A549 (cell line): ENCODE results near the gene RAD51. TPM values are rescaled to one million over a fixed set of nuclear protein-coding genes. Genes with fewer than 3 reads are reported as not detected.

Experiments
- ATAC-seq, 2 experiments: fragments of 200-7000 bp in 1 of 2; fragments of >200 bp in 1 of 2; cut with Nextera tagmentation in 1 of 2; cut with Tn5 transposase in 1 of 2; 3 replicates each; pipeline versions ENCODE4 v1.8.0 to v1.9.1; 2018 to 2020; ENCODE audit warnings: mild to moderate bottlenecking in 1 of 2, moderate library complexity in 1 of 2
- CTCF ChIA-PET: fragments of 300-600 bp; sonication (Branson Sonifier 250); formaldehyde crosslinking; extraction: SDS; loops from one replicate; lab custom pipeline; 2021; ENCODE audit warnings: antibody characterized with exemption, inconsistent platforms; lab: Yijun Ruan, JAX
- POLR2A ChIA-PET: fragments of 350-600 bp; formaldehyde crosslinking; extraction: SDS; loops from one replicate; lab custom pipeline; 2021; ENCODE audit warnings: antibody characterized with exemption, inconsistent platforms; lab: Yijun Ruan, JAX
- DNase-seq, 2 experiments: peaks; one replicate each; pipeline versions ENCODE4 v3.0.0 to v3.0.0-alpha.2; 2011 to 2016; ENCODE audit warnings: low read depth in 1 of 2, low spot score in 1 of 2
- FAIRE-seq: peaks from 2 replicates; lab custom pipeline; 2011; peaks lifted over from hg19 to GRCh38; lab: Jason Lieb, UNC
- H3K27ac ChIP-seq, 2 experiments: fragments of >200 bp; sonication (Bioruptor Twin); formaldehyde crosslinking; 3 replicates each; pipeline ENCODE4 v1.5.1; 2016 to 2017
- H3K4me1 ChIP-seq: fragments of >200 bp; sonication (Bioruptor Twin); formaldehyde crosslinking; 3 replicates; pipeline ENCODE4 v1.6.1; 2016
- H3K4me2 ChIP-seq: fragments of >200 bp; sonication (Bioruptor Twin); formaldehyde crosslinking; 3 replicates; pipeline ENCODE4 v1.6.1; 2016
- H3K4me3 ChIP-seq: fragments of >200 bp; sonication (Bioruptor Twin); formaldehyde crosslinking; 3 replicates; pipeline ENCODE4 v1.5.1; 2016
- H3K9me3 ChIP-seq: fragments of >200 bp; sonication (Bioruptor Twin); formaldehyde crosslinking; 3 replicates; pipeline ENCODE4 v1.6.1; 2016
- BHLHE40 ChIP-seq: IDR thresholded peaks from 2 replicates; pipeline ENCODE4 v1.6.1; 2012; ENCODE audit warnings: low read depth, low read length, inconsistent platforms
- CBX2 ChIP-seq: fragments of 200-600 bp; sonication (generic); IDR thresholded peaks from 2 replicates; pipeline ENCODE4 v1.6.1; 2016; ENCODE audit warnings: low read depth, mild to moderate bottlenecking, borderline replicate concordance
- CEBPB ChIP-seq, 2 experiments: fragments of >200 bp in 1 of 2; sonication (Bioruptor Twin) in 1 of 2; formaldehyde crosslinking in 1 of 2; IDR thresholded peaks; 2 replicates each; pipeline ENCODE4 v1.6.1; 2012 to 2016
- CHD2 ChIP-seq: fragments of 150-350 bp; IDR thresholded peaks from 2 replicates; pipeline ENCODE4 v1.6.1; 2014; ENCODE audit warnings: low read length; ENCODE audit not compliant: partially characterized antibody
- E2F6 ChIP-seq: IDR thresholded peaks from 2 replicates; pipeline ENCODE4 v1.6.1; 2012; ENCODE audit warnings: low read depth, borderline replicate concordance
- FOSB ChIP-seq: fragments of 250-450 bp; sonication (Bioruptor Pico); IDR thresholded peaks from 2 replicates; pipeline ENCODE4 v1.5.0; 2020; ENCODE audit warnings: mild to moderate bottlenecking, moderate library complexity
- HDAC2 ChIP-seq: fragments of 200-600 bp; sonication (generic); IDR thresholded peaks from 2 replicates; pipeline ENCODE4 v1.6.1; 2016
- HOXA7 ChIP-seq: fragments of 250-450 bp; sonication (Bioruptor Pico); IDR thresholded peaks from 2 replicates; pipeline ENCODE4 v1.5.0; 2020; ENCODE audit warnings: mild to moderate bottlenecking, moderate library complexity
- HOXB13 ChIP-seq: fragments of 250-450 bp; sonication (Bioruptor Pico); IDR thresholded peaks from 2 replicates; pipeline ENCODE4 v1.5.0; 2020; ENCODE audit warnings: low read depth, mild to moderate bottlenecking, moderate library complexity
- JUN ChIP-seq, 2 experiments: fragments of >200 bp; sonication (Bioruptor Twin); formaldehyde crosslinking; IDR thresholded peaks; 2 replicates in 1 of 2; 3 replicates in 1 of 2; pipeline ENCODE4 v1.6.1; 2016 to 2017
- KDM5A ChIP-seq: fragments of 200-600 bp; sonication (generic); IDR thresholded peaks from 2 replicates; pipeline ENCODE4 v1.6.1; 2016; ENCODE audit warnings: antibody characterized with exemption, mild to moderate bottlenecking
- MAZ ChIP-seq: fragments of 150-350 bp; IDR thresholded peaks from 2 replicates; pipeline ENCODE4 v1.6.1; 2014; ENCODE audit warnings: antibody characterized with exemption, low read depth, low read length, borderline replicate concordance
- NPAS2 ChIP-seq: fragments of 250-450 bp; sonication (Bioruptor Pico); IDR thresholded peaks from 2 replicates; pipeline ENCODE4 v1.8.0; 2022; ENCODE audit warnings: mild to moderate bottlenecking, moderate library complexity, borderline replicate concordance
- PBX3 ChIP-seq: IDR thresholded peaks from 2 replicates; pipeline ENCODE4 v1.6.1; 2012
- PHF8 ChIP-seq: fragments of 200-600 bp; sonication (generic); IDR thresholded peaks from 2 replicates; pipeline ENCODE4 v1.6.1; 2016; ENCODE audit warnings: low read depth, mild to moderate bottlenecking, antibody characterized with exemption, moderate library complexity, borderline replicate concordance
- RFX5 ChIP-seq: fragments of 450-650 bp; IDR thresholded peaks from 2 replicates; pipeline ENCODE4 v1.7.1; 2014; ENCODE audit warnings: antibody characterized with exemption, mild to moderate bottlenecking, moderate library complexity
- SREBF2 ChIP-seq: fragments of 450-650 bp; IDR thresholded peaks from 2 replicates; pipeline ENCODE4 v1.6.1; 2014; ENCODE audit warnings: mild to moderate bottlenecking, moderate library complexity
- TP53 ChIP-seq: fragments of 250-450 bp; sonication (Bioruptor Pico); IDR thresholded peaks from 2 replicates; pipeline ENCODE4 v1.5.0; 2021; ENCODE audit warnings: mild to moderate bottlenecking, moderate library complexity
- ZC3H11A ChIP-seq: fragments of 450-650 bp; IDR thresholded peaks from 2 replicates; pipeline ENCODE4 v1.6.1; 2014; ENCODE audit warnings: antibody characterized with exemption, mild to moderate bottlenecking
- ZFP36 ChIP-seq: fragments of 450-650 bp; IDR thresholded peaks from 2 replicates; pipeline ENCODE4 v1.6.1; 2014; ENCODE audit warnings: borderline replicate concordance; ENCODE audit not compliant: partially characterized antibody
- WGBS: methylation state at CpG from one replicate; pipeline ENCODE4 v1.1.6; 2017; ENCODE audit errors: missing lambda C conversion rate; 5-methylcytosine and 5-hydroxymethylcytosine counted together
- polyA plus RNA-seq, 4 experiments: library from polyadenylated mRNA; depleted of rRNA in 3 of 4; stranded (reverse); fragments of >200 nt; fragmentation: RNase III in 1 of 4; extraction: RNeasy Plus Mini Kit Qiagen cat#74134 plus additional on column Dnase treatment in 1 of 4; gene quantifications; 2 replicates in 3 of 4; 3 replicates in 1 of 4; pipeline ENCODE4 v1.2.3, GENCODE V29; 2011 to 2017
- TF ChIP-seq, protein P1 (sequence below): IDR thresholded peaks from 2 replicates; pipeline ENCODE4 v1.6.1; 2012
- TF ChIP-seq, protein P2 (sequence below): fragments of 250-450 bp; sonication (Bioruptor Pico); IDR thresholded peaks from 2 replicates; pipeline ENCODE4 v1.5.0; 2021; ENCODE audit warnings: mild to moderate bottlenecking, moderate library complexity, borderline replicate concordance

The RAD51 gene
- polyA plus RNA-seq, 2 of the 4 experiments (the other 2 are of a cell fraction) = 12.9 to 14.4 TPM

- ChIA-PET POLR2A (no interaction called here), CTCF (interaction anchor here (1.1 to 2.8 kb wide), 2 partner anchors 11 to 181 kb away, joined by 4 to 12 read pairs; no protein-coding TSS in a partner anchor)
- H3K9me3 ChIP-seq = no peaks in the 10 kb centered on the region
- TF ChIP-seq PHF8 = no peak
- no peak for TF ChIP-seq E2F6
- no peak for TF ChIP-seq CHD2
- no peak for TF ChIP-seq ZC3H11A
- no peak for TF ChIP-seq HDAC2
- no peak for TF ChIP-seq ZFP36
- no peak for TF ChIP-seq HOXB13 (CRISPR knock-in tag)
- no peak for TF ChIP-seq TP53 (CRISPR knock-in tag)
- no peak overlapping the region for H3K4me3 ChIP-seq
- ATAC-seq = no peak
- no peak for DNase-seq
- H3K27ac ChIP-seq = no peak overlapping the region
- WGBS = 95% methylated on average over 5 of the region's 5 CpGs
- peaks cover 3% of the 10 kb centered on the region; the same call in 1 of the 3 replicates for H3K4me1 ChIP-seq
- H3K4me2 ChIP-seq = no peak overlapping the region
- no peak for FAIRE-seq
Observed at GRCh38 chr15:40771242-40771641, 76.3 kb downstream of the RAD51 start.

DNA sequence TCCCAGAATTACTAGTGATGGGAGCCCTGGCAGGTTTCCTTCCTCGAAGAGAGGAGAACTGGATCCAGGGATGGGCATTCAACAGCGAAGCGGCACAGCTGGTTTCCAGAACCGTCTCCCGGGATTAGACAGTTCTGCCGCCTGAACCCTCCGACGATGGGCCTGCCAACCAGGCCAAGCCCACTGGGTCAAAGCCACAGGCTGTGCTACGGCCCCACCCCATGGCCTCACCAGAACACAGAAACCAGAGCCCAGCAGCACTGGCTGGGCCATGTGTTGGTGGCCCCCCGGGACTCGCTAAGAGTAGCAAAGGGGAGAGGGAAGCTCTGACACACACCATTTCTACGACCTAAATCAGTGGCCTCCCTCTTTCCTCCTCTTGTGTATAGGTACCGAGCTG, 77.0 kb downstream of the RAD51 start:
- no peak for FAIRE-seq
- Histone ChIP-seq H3K4me1 (peaks cover 2% of the 10 kb centered on the region; the same call in 1 of the 3 replicates), H3K9me3 (no peaks in the 10 kb centered on the region), H3K4me2 (no peak overlapping the region), H3K4me3 (no peak overlapping the region), H3K27ac (no peak overlapping the region)
- TF ChIP-seq PBX3 (no peak), RFX5 (no peak), KDM5A (no peak), HOXA7 (CRISPR knock-in tag) (no peak), ZC3H11A (no peak), ZFP36 (no peak)
- TF ChIP-seq, protein P1, sequence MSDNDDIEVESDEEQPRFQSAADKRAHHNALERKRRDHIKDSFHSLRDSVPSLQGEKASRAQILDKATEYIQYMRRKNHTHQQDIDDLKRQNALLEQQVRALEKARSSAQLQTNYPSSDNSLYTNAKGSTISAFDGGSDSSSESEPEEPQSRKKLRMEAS = no peak
- ChIA-PET CTCF (interaction anchor here (1.1 to 2.8 kb wide), 2 partner anchors 10 to 182 kb away, joined by 4 to 12 read pairs; no protein-coding TSS in a partner anchor), POLR2A (no interaction called here)
- 92% methylated on average over 7 of the region's 13 CpGs for WGBS
- ATAC-seq = no peak
- no peak for DNase-seq

GRCh38 chr15:40773496-40773895, 78.5 kb downstream of the RAD51 start:
- POLR2A ChIA-PET = no interaction called here
- no peaks in the 10 kb centered on the region for H3K9me3 ChIP-seq
- WGBS = 87% methylated on average over 3 of the region's 8 CpGs
- CTCF ChIA-PET = interaction anchor here (1.3 to 1.8 kb wide), 2 partner anchors 9 to 27 kb away, joined by 3 to 8 read pairs; no protein-coding TSS in a partner anchor
- DNase-seq (no peak), FAIRE-seq (no peak), ATAC-seq (no peak)
- no peak for TF ChIP-seq ZC3H11A
- TF ChIP-seq MAZ = no peak
- no peak for TF ChIP-seq NPAS2 (CRISPR knock-in tag)
- no peak for TF ChIP-seq JUN (IDR thresholded peaks at IDR 0.05)
- no peak for TF ChIP-seq FOSB
- no peak for TF ChIP-seq CHD2
- no peak for TF ChIP-seq CEBPB (IDR thresholded peaks at IDR 0.05)
- no peak for TF ChIP-seq PHF8
- TF ChIP-seq SREBF2 = no peak
- TF ChIP-seq BHLHE40 = no peak
- TF ChIP-seq CBX2 = no peak
- TF ChIP-seq, protein P2, sequence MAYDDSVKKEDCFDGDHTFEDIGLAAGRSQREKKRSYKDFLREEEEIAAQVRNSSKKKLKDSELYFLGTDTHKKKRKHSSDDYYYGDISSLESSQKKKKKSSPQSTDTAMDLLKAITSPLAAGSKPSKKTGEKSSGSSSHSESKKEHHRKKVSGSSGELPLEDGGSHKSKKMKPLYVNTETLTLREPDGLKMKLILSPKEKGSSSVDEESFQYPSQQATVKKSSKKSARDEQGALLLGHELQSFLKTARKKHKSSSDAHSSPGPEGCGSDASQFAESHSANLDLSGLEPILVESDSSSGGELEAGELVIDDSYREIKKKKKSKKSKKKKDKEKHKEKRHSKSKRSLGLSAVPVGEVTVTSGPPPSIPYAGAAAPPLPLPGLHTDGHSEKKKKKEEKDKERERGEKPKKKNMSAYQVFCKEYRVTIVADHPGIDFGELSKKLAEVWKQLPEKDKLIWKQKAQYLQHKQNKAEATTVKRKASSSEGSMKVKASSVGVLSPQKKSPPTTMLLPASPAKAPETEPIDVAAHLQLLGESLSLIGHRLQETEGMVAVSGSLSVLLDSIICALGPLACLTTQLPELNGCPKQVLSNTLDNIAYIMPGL (CRISPR knock-in tag) = no peak
- no peak for TF ChIP-seq HDAC2
- TF ChIP-seq E2F6 = no peak
- H3K4me1 ChIP-seq = no peaks in the 10 kb centered on the region
- no peak overlapping the region for H3K27ac ChIP-seq
- H3K4me2 ChIP-seq = no peak overlapping the region
- H3K4me3 ChIP-seq = no peak overlapping the region
